Central memory CD4-positive, alpha-beta T cell (primary cell): ENCODE data around the gene GLB1L3.

ENCODE experiments used
- DNase-seq: peaks from one replicate; pipeline ENCODE4 v3.0.0; 2022

The GLB1L3 gene

GRCh38 chr11:134345237-134345550 is 69.0 kb downstream of the GLB1L3 start:
- DNase-seq, result no peak

- no peak for DNase-seq
Observed at GRCh38 chr11:134346101-134346975, 70.2 kb downstream of the GLB1L3 start.

- no peak for DNase-seq
Observed at GRCh38 chr11:134346976-134347350, 70.8 kb downstream of the GLB1L3 start.

- DNase-seq, result no peak
Observed at GRCh38 chr11:134347441-134347840, 71.3 kb downstream of the GLB1L3 start.

GRCh38 chr11:134349109-134349801 is 73.1 kb downstream of the GLB1L3 start:
- DNase-seq, result peak; percentile 26

- no peak for DNase-seq
Observed at GRCh38 chr11:134349802-134350355, 73.7 kb downstream of the GLB1L3 start.

GRCh38 chr11:134350381-134350780 is 74.2 kb downstream of the GLB1L3 start:
- DNase-seq, result no peak

- DNase-seq, result no peak
Observed at GRCh38 chr11:134352111-134352510, 75.9 kb downstream of the GLB1L3 start.

- no peak for DNase-seq
Observed at GRCh38 chr11:134355136-134355535, 79.0 kb downstream of the GLB1L3 start.

- no peak for DNase-seq
Observed at GRCh38 chr11:134355656-134356055, 79.5 kb downstream of the GLB1L3 start.

GRCh38 chr11:134356656-134357544 is 80.7 kb downstream of the GLB1L3 start:
- no peak for DNase-seq

- DNase-seq, result no peak
Observed at GRCh38 chr11:134357545-134357839, 81.3 kb downstream of the GLB1L3 start.

- DNase-seq, result no peak
Observed at GRCh38 chr11:134358165-134358855, 82.1 kb downstream of the GLB1L3 start.

- no peak for DNase-seq
Observed at GRCh38 chr11:134358856-134359490, 82.8 kb downstream of the GLB1L3 start.

- DNase-seq, result no peak
Observed at GRCh38 chr11:134359646-134360045, 83.5 kb downstream of the GLB1L3 start.

- DNase-seq, result peak; percentile 53
Observed at GRCh38 chr11:134360050-134360835, 84.1 kb downstream of the GLB1L3 start.

- no peak for DNase-seq
Observed at GRCh38 chr11:134361661-134362060, 85.5 kb downstream of the GLB1L3 start.

- no peak for DNase-seq
Observed at GRCh38 chr11:134362192-134362901, 86.2 kb downstream of the GLB1L3 start.

GRCh38 chr11:134363161-134363560 is 87.0 kb downstream of the GLB1L3 start:
- no peak for DNase-seq

- DNase-seq, result no peak
Observed at GRCh38 chr11:134363592-134363991, 87.4 kb downstream of the GLB1L3 start.

- no peak for DNase-seq
Observed at GRCh38 chr11:134364261-134364660, 88.1 kb downstream of the GLB1L3 start.
